Stimulated activated CD4-positive, alpha-beta T cell treated with anti-CD3 and anti-CD28 coated beads, Interleukin-4, amount 100 ng/mL, for 24 hours (primary cell): ENCODE results near the gene GALNT4.

ENCODE experiments used
- DNase-seq: peaks from one replicate; pipeline ENCODE4 v3.0.0-alpha.2; 2020

GALNT4 gene

GRCh38 chr12:89524541-89525304 lies at the start of gene GALNT4:
TSS of gene GALNT4 (minus strand) at chr12:89524796. CDS start at chr12:89524549, 247 bp downstream.
- peak; percentile 74 for DNase-seq

GRCh38 chr12:89573051-89573810 lies 48.6 kb upstream of the GALNT4 start:
- no peak for DNase-seq

GRCh38 chr12:89571491-89572195 lies 47.0 kb upstream of the GALNT4 start:
- DNase-seq, result no peak

GRCh38 chr12:89568484-89568883 lies 43.9 kb upstream of the GALNT4 start:
- DNase-seq, result no peak

- DNase-seq, result no peak
These were observed 43.2 kb upstream of the GALNT4 start for GRCh38 chr12:89567691-89568239.

GRCh38 chr12:89566615-89567014 lies 42.0 kb upstream of the GALNT4 start:
- no peak for DNase-seq

GRCh38 chr12:89565002-89565401 lies 40.4 kb upstream of the GALNT4 start:
- DNase-seq, result no peak

GRCh38 chr12:89559753-89560152 lies 35.2 kb upstream of the GALNT4 start:
- DNase-seq, result no peak

GRCh38 chr12:89556976-89557375 lies 32.4 kb upstream of the GALNT4 start:
- DNase-seq, result no peak

- no peak for DNase-seq
These were observed 27.8 kb upstream of the GALNT4 start for GRCh38 chr12:89552376-89552775.

- no peak for DNase-seq
These were observed 27.2 kb upstream of the GALNT4 start for GRCh38 chr12:89551747-89552146.

GRCh38 chr12:89547101-89547500 lies 22.5 kb upstream of the GALNT4 start:
- DNase-seq, result no peak

- DNase-seq, result no peak
These were observed 21.6 kb upstream of the GALNT4 start for GRCh38 chr12:89546151-89546550.

GRCh38 chr12:89544681-89545184 lies 20.1 kb upstream of the GALNT4 start:
- DNase-seq, result no peak

GRCh38 chr12:89544022-89544421 lies 19.4 kb upstream of the GALNT4 start:
- DNase-seq, result no peak

- peak; percentile 70 for DNase-seq
These were observed 18.5 kb upstream of the GALNT4 start for GRCh38 chr12:89542912-89543592.

- DNase-seq, result no peak
These were observed 17.6 kb upstream of the GALNT4 start for GRCh38 chr12:89542236-89542635.

GRCh38 chr12:89540586-89540985 lies 16.0 kb upstream of the GALNT4 start:
- DNase-seq, result no peak

GRCh38 chr12:89539426-89540223 lies 15.0 kb upstream of the GALNT4 start:
- no peak for DNase-seq

GRCh38 chr12:89538897-89539296 lies 14.3 kb upstream of the GALNT4 start:
- no peak for DNase-seq

- no peak for DNase-seq
These were observed 12.8 kb upstream of the GALNT4 start for GRCh38 chr12:89537389-89537788.

- DNase-seq, result no peak
These were observed 5.1 kb upstream of the GALNT4 start for GRCh38 chr12:89529738-89530137.
